ENCODE data around the gene APOBEC3B. TPM values are rescaled to one million over a fixed set of nuclear protein-coding genes. Genes with fewer than 3 reads are reported as not detected.
"Not testable (repeated sequence)": the region's sequence is repeated elsewhere in the genome, so short reads cannot be mapped to it uniquely, and the experiment has no call there.

The APOBEC3B gene
- polyA plus RNA-seq, 1 donor from 2014 or later, result not detected

DNA sequence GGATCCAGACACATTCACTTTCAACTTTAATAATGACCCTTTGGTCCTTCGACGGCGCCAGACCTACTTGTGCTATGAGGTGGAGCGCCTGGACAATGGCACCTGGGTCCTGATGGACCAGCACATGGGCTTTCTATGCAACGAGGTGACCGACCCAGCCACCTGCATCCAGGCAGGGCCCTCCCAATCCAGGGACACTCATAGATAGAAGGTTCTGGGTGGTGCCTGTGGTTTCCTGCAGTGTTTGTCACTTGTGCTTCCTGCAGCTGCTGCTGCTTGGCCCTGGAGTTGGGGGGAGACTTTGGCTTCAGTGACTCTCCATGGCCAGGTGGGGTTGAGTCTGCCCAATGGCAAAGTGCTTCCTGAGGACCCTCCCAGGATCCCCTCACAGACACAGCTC is 7.3 kb downstream of the APOBEC3B start:
- H3K27me3 ChIP-seq (ENCODE audit: insufficient read depth, low read depth, low read length), result no peaks in the 10 kb centered on the region
- no peaks in the 10 kb centered on the region for H3F3A ChIP-seq (ENCODE audit: insufficient read depth, low read length, poor library complexity, severe bottlenecking)
- TF ChIP-seq EP300 (conservative IDR thresholded peaks at IDR 0.05; ENCODE audit: poor library complexity, severe bottlenecking) (no peak), EZH2 (IDR thresholded peaks at IDR 0.05; ENCODE audit: borderline replicate concordance, insufficient read depth, low read length, poor library complexity, severe bottlenecking) (no peak), POLR2AphosphoS5 (IDR thresholded peaks at IDR 0.05) (no peak), SMC3 (conservative IDR thresholded peaks at IDR 0.05; ENCODE audit: poor library complexity) (no peak), MXI1 (conservative IDR thresholded peaks at IDR 0.05; ENCODE audit: poor library complexity, severe bottlenecking) (no peak)
- TF ChIP-seq, protein P1, sequence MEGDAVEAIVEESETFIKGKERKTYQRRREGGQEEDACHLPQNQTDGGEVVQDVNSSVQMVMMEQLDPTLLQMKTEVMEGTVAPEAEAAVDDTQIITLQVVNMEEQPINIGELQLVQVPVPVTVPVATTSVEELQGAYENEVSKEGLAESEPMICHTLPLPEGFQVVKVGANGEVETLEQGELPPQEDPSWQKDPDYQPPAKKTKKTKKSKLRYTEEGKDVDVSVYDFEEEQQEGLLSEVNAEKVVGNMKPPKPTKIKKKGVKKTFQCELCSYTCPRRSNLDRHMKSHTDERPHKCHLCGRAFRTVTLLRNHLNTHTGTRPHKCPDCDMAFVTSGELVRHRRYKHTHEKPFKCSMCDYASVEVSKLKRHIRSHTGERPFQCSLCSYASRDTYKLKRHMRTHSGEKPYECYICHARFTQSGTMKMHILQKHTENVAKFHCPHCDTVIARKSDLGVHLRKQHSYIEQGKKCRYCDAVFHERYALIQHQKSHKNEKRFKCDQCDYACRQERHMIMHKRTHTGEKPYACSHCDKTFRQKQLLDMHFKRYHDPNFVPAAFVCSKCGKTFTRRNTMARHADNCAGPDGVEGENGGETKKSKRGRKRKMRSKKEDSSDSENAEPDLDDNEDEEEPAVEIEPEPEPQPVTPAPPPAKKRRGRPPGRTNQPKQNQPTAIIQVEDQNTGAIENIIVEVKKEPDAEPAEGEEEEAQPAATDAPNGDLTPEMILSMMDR (IDR thresholded peaks at IDR 0.05; ENCODE audit: poor library complexity, severe bottlenecking), result no peak
- TF ChIP-seq, protein P2, sequence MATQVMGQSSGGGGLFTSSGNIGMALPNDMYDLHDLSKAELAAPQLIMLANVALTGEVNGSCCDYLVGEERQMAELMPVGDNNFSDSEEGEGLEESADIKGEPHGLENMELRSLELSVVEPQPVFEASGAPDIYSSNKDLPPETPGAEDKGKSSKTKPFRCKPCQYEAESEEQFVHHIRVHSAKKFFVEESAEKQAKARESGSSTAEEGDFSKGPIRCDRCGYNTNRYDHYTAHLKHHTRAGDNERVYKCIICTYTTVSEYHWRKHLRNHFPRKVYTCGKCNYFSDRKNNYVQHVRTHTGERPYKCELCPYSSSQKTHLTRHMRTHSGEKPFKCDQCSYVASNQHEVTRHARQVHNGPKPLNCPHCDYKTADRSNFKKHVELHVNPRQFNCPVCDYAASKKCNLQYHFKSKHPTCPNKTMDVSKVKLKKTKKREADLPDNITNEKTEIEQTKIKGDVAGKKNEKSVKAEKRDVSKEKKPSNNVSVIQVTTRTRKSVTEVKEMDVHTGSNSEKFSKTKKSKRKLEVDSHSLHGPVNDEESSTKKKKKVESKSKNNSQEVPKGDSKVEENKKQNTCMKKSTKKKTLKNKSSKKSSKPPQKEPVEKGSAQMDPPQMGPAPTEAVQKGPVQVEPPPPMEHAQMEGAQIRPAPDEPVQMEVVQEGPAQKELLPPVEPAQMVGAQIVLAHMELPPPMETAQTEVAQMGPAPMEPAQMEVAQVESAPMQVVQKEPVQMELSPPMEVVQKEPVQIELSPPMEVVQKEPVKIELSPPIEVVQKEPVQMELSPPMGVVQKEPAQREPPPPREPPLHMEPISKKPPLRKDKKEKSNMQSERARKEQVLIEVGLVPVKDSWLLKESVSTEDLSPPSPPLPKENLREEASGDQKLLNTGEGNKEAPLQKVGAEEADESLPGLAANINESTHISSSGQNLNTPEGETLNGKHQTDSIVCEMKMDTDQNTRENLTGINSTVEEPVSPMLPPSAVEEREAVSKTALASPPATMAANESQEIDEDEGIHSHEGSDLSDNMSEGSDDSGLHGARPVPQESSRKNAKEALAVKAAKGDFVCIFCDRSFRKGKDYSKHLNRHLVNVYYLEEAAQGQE (IDR thresholded peaks at IDR 0.05; ENCODE audit: borderline replicate concordance), result no peak
- no peaks in the 10 kb centered on the region for H3K9me2 ChIP-seq (ENCODE audit: insufficient read depth, low read length)
- no peaks in the 10 kb centered on the region for H4K20me1 ChIP-seq (ENCODE audit: insufficient read depth)
- H3K27ac ChIP-seq (ENCODE audit: low read length), result no peak overlapping the region
- H2AFZ ChIP-seq (ENCODE audit: low read depth, low read length), result no peak overlapping the region
- no peak overlapping the region for H3K4me3 ChIP-seq (ENCODE audit: low read length)
- no peaks in the 10 kb centered on the region for H3K79me2 ChIP-seq (replicated peaks; ENCODE audit: insufficient read depth, low read length)
- H3K9me3 ChIP-seq (ENCODE audit: low read length), result no peaks in the 10 kb centered on the region
- no peak overlapping the region for H3K9ac ChIP-seq (ENCODE audit: low read length)
- H3K4me2 ChIP-seq (ENCODE audit: low read length), result no peak overlapping the region
- H3K36me3 ChIP-seq (ENCODE audit: insufficient read depth, low read length), result no peaks in the 10 kb centered on the region

DNA sequence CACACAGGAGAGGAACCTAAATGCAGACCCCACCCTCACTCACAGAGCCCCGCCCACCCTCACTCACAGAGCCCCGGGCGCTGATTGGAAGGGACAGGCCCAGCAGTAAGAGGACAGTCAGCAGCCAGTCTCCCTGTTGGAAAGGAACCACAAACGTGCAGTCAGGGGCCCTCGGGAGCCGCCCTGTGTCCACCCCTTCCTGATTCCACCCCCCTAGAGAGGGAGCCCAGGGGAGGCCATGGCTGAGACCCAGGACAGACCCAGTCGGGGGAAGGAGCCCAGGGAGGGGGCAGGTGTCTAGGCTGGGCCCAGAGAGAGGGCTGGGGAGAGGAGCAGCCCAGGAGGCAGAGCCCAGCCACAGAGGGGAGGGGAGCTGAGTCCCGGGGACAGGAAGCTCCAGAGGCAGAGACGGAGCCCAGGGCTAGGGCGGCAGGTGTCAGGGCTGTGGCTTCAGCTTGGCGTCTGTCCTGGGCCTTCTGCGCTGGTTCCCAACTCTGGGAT is 10.8 kb downstream of the APOBEC3B start:
- not testable (repeated sequence) for H3K9me2 ChIP-seq (ENCODE audit: insufficient read depth, low read length); H3K9me3 ChIP-seq (ENCODE audit: low read length); H3K27me3 ChIP-seq (ENCODE audit: insufficient read depth, low read depth, low read length); H3K9ac ChIP-seq (ENCODE audit: low read length); H3K4me3 ChIP-seq (ENCODE audit: low read length); H3K27ac ChIP-seq (ENCODE audit: low read length); H3K36me3 ChIP-seq (ENCODE audit: insufficient read depth, low read length); H2AFZ ChIP-seq (ENCODE audit: low read depth, low read length); H4K20me1 ChIP-seq (ENCODE audit: insufficient read depth); H3K79me2 ChIP-seq (replicated peaks; ENCODE audit: insufficient read depth, low read length); H3F3A ChIP-seq (ENCODE audit: insufficient read depth, low read length, poor library complexity, severe bottlenecking); H3K4me2 ChIP-seq (ENCODE audit: low read length)

DNA sequence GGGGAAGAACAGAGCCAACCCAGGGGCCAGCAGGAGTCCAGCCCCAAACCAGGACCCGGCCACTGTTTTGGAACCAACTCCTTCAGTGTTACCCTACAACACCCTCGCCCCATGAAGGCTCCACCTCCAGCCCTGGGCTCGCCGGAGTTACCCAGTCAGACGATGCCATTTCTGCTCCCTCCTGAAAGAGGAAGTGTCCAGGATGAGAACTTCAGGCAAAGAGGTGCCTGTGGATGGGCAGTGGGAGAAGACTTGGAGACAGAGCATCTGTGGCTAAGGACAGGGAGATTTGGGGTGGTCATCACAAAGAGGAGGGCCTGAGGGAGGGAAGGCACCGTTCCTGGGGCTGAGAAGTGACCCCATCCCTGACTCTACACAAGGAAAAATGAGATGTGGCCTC is 14.0 kb downstream of the APOBEC3B start:
- Histone ChIP-seq H3K9me3 (ENCODE audit: low read length) (no peaks in the 10 kb centered on the region), H3K9ac (ENCODE audit: low read length) (no peak overlapping the region), H2AFZ (ENCODE audit: low read depth, low read length) (no peak overlapping the region), H4K20me1 (ENCODE audit: insufficient read depth) (no peaks in the 10 kb centered on the region), H3K4me3 (ENCODE audit: low read length) (no peak overlapping the region), H3K4me2 (ENCODE audit: low read length) (no peak overlapping the region), H3K27me3 (ENCODE audit: insufficient read depth, low read depth, low read length) (no peaks in the 10 kb centered on the region), H3K79me2 (replicated peaks; ENCODE audit: insufficient read depth, low read length) (no peaks in the 10 kb centered on the region), H3K9me2 (ENCODE audit: insufficient read depth, low read length) (no peaks in the 10 kb centered on the region), H3K27ac (ENCODE audit: low read length) (no peak overlapping the region), H3F3A (ENCODE audit: insufficient read depth, low read length, poor library complexity, severe bottlenecking) (no peaks in the 10 kb centered on the region), H3K36me3 (ENCODE audit: insufficient read depth, low read length) (no peaks in the 10 kb centered on the region)
- TF ChIP-seq POLR2AphosphoS5 (IDR thresholded peaks at IDR 0.05) (no peak), EP300 (conservative IDR thresholded peaks at IDR 0.05; ENCODE audit: poor library complexity, severe bottlenecking) (no peak), TAF1 (IDR thresholded peaks at IDR 0.05; ENCODE audit: low read depth) (no peak)
- TF ChIP-seq, protein P2 (IDR thresholded peaks at IDR 0.05; ENCODE audit: borderline replicate concordance), result no peak
- TF ChIP-seq, protein P1 (IDR thresholded peaks at IDR 0.05; ENCODE audit: poor library complexity, severe bottlenecking), result no peak

Measured in neural cell (in vitro differentiated cells).